ENCODE results near the gene EFR3B. TPM values are rescaled to one million over a fixed set of nuclear protein-coding genes. Genes with fewer than 3 reads are reported as not detected.

Gene EFR3B
- total RNA-seq, 1 donor from 2014 or later, result 14.7 TPM

DNA sequence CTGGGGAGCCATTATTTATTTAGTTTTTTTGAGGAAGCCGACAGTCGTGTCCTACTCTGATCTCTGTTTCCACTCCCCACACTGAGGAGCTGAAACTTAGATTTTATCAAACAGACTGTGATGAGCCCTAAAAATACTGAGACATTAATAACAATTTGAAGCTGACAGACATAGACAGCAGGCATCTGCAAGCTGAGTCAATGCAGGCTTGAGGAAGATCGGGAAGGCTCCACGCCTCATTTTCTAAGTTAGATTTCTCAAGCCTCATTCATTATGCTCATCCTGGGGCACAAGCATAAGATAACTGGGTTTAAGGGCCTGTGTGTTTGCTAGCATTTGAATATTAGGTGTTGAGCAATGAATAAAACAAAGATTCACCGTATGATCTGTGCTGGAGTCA, 26.3 kb downstream of the EFR3B start:
- no peak overlapping the region for H3K4me3 Mint-ChIP-seq (ENCODE audit: unreplicated experiment)
- H3K36me3 Mint-ChIP-seq (ENCODE audit: low read depth, unreplicated experiment), result peaks cover 13% of the 10 kb centered on the region
- Histone ChIP-seq H3K4me3 (ENCODE audit: insufficient read depth, low read depth, low read length) (no peak overlapping the region), H3K27me3 (ENCODE audit: insufficient read depth, low read length) (no peaks in the 10 kb centered on the region), H3K79me2 (ENCODE audit: insufficient read depth, low read length) (no peaks in the 10 kb centered on the region), H2AFZ (ENCODE audit: low read depth, low read length) (no peak overlapping the region), H3K4me2 (ENCODE audit: low read length) (no peak overlapping the region), H3K9ac (ENCODE audit: low read length) (no peak overlapping the region), H4K20me1 (ENCODE audit: insufficient read depth, low read length) (peaks cover 7% of the 10 kb centered on the region), H3K36me3 (ENCODE audit: insufficient read depth, low read length) (no peaks in the 10 kb centered on the region), H3K27ac (ENCODE audit: low read depth, low read length) (no peak overlapping the region), H3K9me3 (ENCODE audit: insufficient read depth, low read depth, low read length) (peaks cover 3% of the 10 kb centered on the region), H3K4me1 (ENCODE audit: insufficient read depth, low read length) (peaks cover 10% of the 10 kb centered on the region)
- TF ChIP-seq, protein P1, sequence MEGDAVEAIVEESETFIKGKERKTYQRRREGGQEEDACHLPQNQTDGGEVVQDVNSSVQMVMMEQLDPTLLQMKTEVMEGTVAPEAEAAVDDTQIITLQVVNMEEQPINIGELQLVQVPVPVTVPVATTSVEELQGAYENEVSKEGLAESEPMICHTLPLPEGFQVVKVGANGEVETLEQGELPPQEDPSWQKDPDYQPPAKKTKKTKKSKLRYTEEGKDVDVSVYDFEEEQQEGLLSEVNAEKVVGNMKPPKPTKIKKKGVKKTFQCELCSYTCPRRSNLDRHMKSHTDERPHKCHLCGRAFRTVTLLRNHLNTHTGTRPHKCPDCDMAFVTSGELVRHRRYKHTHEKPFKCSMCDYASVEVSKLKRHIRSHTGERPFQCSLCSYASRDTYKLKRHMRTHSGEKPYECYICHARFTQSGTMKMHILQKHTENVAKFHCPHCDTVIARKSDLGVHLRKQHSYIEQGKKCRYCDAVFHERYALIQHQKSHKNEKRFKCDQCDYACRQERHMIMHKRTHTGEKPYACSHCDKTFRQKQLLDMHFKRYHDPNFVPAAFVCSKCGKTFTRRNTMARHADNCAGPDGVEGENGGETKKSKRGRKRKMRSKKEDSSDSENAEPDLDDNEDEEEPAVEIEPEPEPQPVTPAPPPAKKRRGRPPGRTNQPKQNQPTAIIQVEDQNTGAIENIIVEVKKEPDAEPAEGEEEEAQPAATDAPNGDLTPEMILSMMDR (IDR thresholded peaks at IDR 0.05; ENCODE audit: insufficient read depth, low read depth, low read length), result no peak
- no peak for TF ChIP-seq EZH2 (IDR thresholded peaks at IDR 0.05; ENCODE audit: insufficient read depth, low read length)
- no peaks in the 10 kb centered on the region for H3K27me3 Mint-ChIP-seq (ENCODE audit: low read depth, unreplicated experiment)
- H3K4me1 Mint-ChIP-seq (ENCODE audit: low read depth, unreplicated experiment), result peaks cover 14% of the 10 kb centered on the region
- peaks cover 9% of the 10 kb centered on the region for H3K9me3 Mint-ChIP-seq (ENCODE audit: unreplicated experiment)
- no peak for DNase-seq (ENCODE audit: low read depth)
- H3K27ac Mint-ChIP-seq (ENCODE audit: unreplicated experiment), result no peak overlapping the region
- no peak for FAIRE-seq

DNA sequence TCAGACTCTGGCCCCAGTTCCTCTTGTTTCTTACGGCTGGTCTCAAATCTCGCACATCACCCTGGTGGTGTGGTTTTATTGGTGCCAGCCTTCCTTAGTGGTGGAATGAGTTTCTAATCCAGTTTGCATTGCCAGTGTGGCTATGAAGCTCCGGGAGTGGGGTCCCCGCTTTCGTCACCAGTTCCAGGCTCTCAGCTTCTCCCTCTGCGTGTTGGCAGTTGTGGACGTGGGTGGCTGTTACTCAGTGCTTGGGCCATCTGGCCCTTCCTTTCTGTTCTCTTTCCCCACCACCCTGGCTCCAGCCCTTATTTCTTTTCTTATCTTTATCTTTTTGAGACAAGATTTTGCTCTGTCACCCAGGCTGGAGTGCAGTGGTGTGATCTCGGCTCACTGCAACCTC, 30.1 kb downstream of the EFR3B start:
- no peak for FAIRE-seq
- Histone ChIP-seq H3K79me2 (ENCODE audit: insufficient read depth, low read length) (no peaks in the 10 kb centered on the region), H3K9ac (ENCODE audit: low read length) (no peak overlapping the region), H3K27ac (ENCODE audit: low read depth, low read length) (no peak overlapping the region), H2AFZ (ENCODE audit: low read depth, low read length) (no peak overlapping the region), H3K4me2 (ENCODE audit: low read length) (no peak overlapping the region), H3K27me3 (ENCODE audit: insufficient read depth, low read length) (peaks cover 21% of the 10 kb centered on the region), H3K4me3 (ENCODE audit: insufficient read depth, low read depth, low read length) (no peak overlapping the region), H3K36me3 (ENCODE audit: insufficient read depth, low read length) (no peaks in the 10 kb centered on the region), H4K20me1 (ENCODE audit: insufficient read depth, low read length) (peaks cover 8% of the 10 kb centered on the region), H3K4me1 (ENCODE audit: insufficient read depth, low read length) (no peaks in the 10 kb centered on the region), H3K9me3 (ENCODE audit: insufficient read depth, low read depth, low read length) (no peaks in the 10 kb centered on the region)
- peaks cover 12% of the 10 kb centered on the region for H3K36me3 Mint-ChIP-seq (ENCODE audit: low read depth, unreplicated experiment)
- peaks cover 1% of the 10 kb centered on the region for H3K27me3 Mint-ChIP-seq (ENCODE audit: low read depth, unreplicated experiment)
- DNase-seq (ENCODE audit: low read depth), result no peak
- H3K4me1 Mint-ChIP-seq (ENCODE audit: low read depth, unreplicated experiment), result peaks cover 11% of the 10 kb centered on the region
- H3K27ac Mint-ChIP-seq (ENCODE audit: unreplicated experiment), result no peak overlapping the region
- TF ChIP-seq, protein P1 (IDR thresholded peaks at IDR 0.05; ENCODE audit: insufficient read depth, low read depth, low read length), result no peak
- TF ChIP-seq EZH2 (IDR thresholded peaks at IDR 0.05; ENCODE audit: insufficient read depth, low read length), result no peak
- H3K4me3 Mint-ChIP-seq (ENCODE audit: unreplicated experiment), result no peak overlapping the region
- no peaks in the 10 kb centered on the region for H3K9me3 Mint-ChIP-seq (ENCODE audit: unreplicated experiment)

DNA sequence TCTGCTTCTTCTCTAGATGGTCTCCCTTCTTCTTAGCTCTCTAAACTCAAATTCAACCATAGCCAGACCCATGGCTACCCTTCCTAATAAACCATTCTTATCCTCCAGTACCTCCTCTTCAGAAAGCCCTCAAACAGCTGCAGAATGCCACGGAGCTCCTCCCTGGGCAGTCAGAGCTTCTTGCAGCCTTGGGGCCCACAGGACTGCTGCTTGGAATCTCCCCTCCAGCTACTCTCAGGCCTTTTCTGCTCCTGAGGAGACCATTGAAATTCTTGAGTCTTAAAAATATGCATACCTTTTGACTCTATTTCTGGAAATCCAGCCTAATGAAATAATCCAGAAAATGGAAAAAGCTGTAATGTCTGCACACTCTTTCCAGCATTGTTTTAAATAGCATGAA, 30.7 kb downstream of the EFR3B start:
- H3K4me2 ChIP-seq (ENCODE audit: low read length), result no peak overlapping the region
- no peak overlapping the region for H3K9ac ChIP-seq (ENCODE audit: low read length)
- TF ChIP-seq, protein P1 (IDR thresholded peaks at IDR 0.05; ENCODE audit: insufficient read depth, low read depth, low read length), result no peak
- TF ChIP-seq EZH2 (IDR thresholded peaks at IDR 0.05; ENCODE audit: insufficient read depth, low read length), result no peak
- peaks cover 21% of the 10 kb centered on the region for H3K27me3 ChIP-seq (ENCODE audit: insufficient read depth, low read length)
- H3K36me3 Mint-ChIP-seq (ENCODE audit: low read depth, unreplicated experiment), result peaks cover 12% of the 10 kb centered on the region
- peak overlapping the region; percentile 55 for H3K27ac Mint-ChIP-seq (ENCODE audit: unreplicated experiment)
- DNase-seq (ENCODE audit: low read depth), result no peak
- no peaks in the 10 kb centered on the region for H3K9me3 ChIP-seq (ENCODE audit: insufficient read depth, low read depth, low read length)
- H3K27ac ChIP-seq (ENCODE audit: low read depth, low read length), result no peak overlapping the region
- H4K20me1 ChIP-seq (ENCODE audit: insufficient read depth, low read length), result peaks cover 8% of the 10 kb centered on the region
- H3K4me1 Mint-ChIP-seq (ENCODE audit: low read depth, unreplicated experiment), result peaks cover 12% of the 10 kb centered on the region
- no peaks in the 10 kb centered on the region for H3K4me1 ChIP-seq (ENCODE audit: insufficient read depth, low read length)
- no peak overlapping the region for H3K4me3 ChIP-seq (ENCODE audit: insufficient read depth, low read depth, low read length)
- no peak overlapping the region for H3K4me3 Mint-ChIP-seq (ENCODE audit: unreplicated experiment)
- no peaks in the 10 kb centered on the region for H3K79me2 ChIP-seq (ENCODE audit: insufficient read depth, low read length)
- H3K27me3 Mint-ChIP-seq (ENCODE audit: low read depth, unreplicated experiment), result peaks cover 1% of the 10 kb centered on the region
- no peaks in the 10 kb centered on the region for H3K36me3 ChIP-seq (ENCODE audit: insufficient read depth, low read length)
- H2AFZ ChIP-seq (ENCODE audit: low read depth, low read length), result no peak overlapping the region
- no peak for FAIRE-seq
- H3K9me3 Mint-ChIP-seq (ENCODE audit: unreplicated experiment), result no peaks in the 10 kb centered on the region
